Keratinocyte (primary cell): Measurements from ENCODE around the gene GSAP. TPM values are rescaled to one million over a fixed set of nuclear protein-coding genes. Genes with fewer than 3 reads are reported as not detected.

Experiments used
- DNase-seq: peaks from one replicate; pipeline ENCODE4 v3.0.0-alpha.2; 2011; ENCODE audit warnings: low read depth, missing footprints, low spot score
- FAIRE-seq: peaks from 2 replicates; lab custom pipeline; 2011; peaks lifted over from hg19 to GRCh38; lab: Jason Lieb, UNC
- H2AFZ ChIP-seq: 2 replicates; pipeline ENCODE4 v1.6.0; 2012; ENCODE audit warnings: low read length, control low read depth, inconsistent platforms; ENCODE audit not compliant: control insufficient read depth
- H3K27ac ChIP-seq: 2 replicates; pipeline ENCODE4 v1.5.1; 2011; ENCODE audit warnings: low read length; ENCODE audit not compliant: control insufficient read depth, insufficient read depth
- H3K27me3 ChIP-seq: 3 replicates; pipeline ENCODE4 v1.6.0; 2011; ENCODE audit warnings: low read length; ENCODE audit not compliant: control insufficient read depth, insufficient read depth; ENCODE audit errors: extremely low read depth
- H3K36me3 ChIP-seq, 2 experiments: 2 replicates in 1 of 2; 3 replicates in 1 of 2; pipeline ENCODE4 v1.5.1; 2011; ENCODE audit warnings: low read length in 2 of 2, mild to moderate bottlenecking in 1 of 2; ENCODE audit not compliant: control insufficient read depth in 2 of 2, insufficient read depth in 2 of 2; ENCODE audit errors: extremely low read depth in 1 of 2
- H3K4me1 ChIP-seq: 3 replicates; pipeline ENCODE4 v1.5.1; 2011; ENCODE audit warnings: low read length; ENCODE audit not compliant: control insufficient read depth, insufficient read depth; ENCODE audit errors: extremely low read depth
- H3K4me2 ChIP-seq: 3 replicates; pipeline ENCODE4 v1.6.0; 2011; ENCODE audit warnings: low read depth, low read length; ENCODE audit not compliant: control insufficient read depth, insufficient read depth; ENCODE audit errors: extremely low read depth
- H3K4me3 ChIP-seq, 3 experiments: fragments of 200-600 bp in 1 of 3; sonication (generic) in 1 of 3; 2 replicates in 2 of 3; 3 replicates in 1 of 3; pipeline ENCODE4 v1.5.1; 2011 to 2016; ENCODE audit warnings: low read length in 3 of 3, mild to moderate bottlenecking in 3 of 3, control low read depth in 2 of 3, inconsistent platforms in 1 of 3, low read depth in 1 of 3, mixed read lengths in 1 of 3, mixed run types in 1 of 3, moderate library complexity in 1 of 3; ENCODE audit not compliant: control insufficient read depth in 2 of 3, insufficient read depth in 2 of 3; ENCODE audit errors: extremely low read depth in 1 of 3
- H3K79me2 ChIP-seq: 2 replicates; pipeline ENCODE4 v1.6.0; 2012; ENCODE audit warnings: low read length; ENCODE audit not compliant: control insufficient read depth, insufficient read depth
- H3K9ac ChIP-seq: 3 replicates; pipeline ENCODE4 v1.6.0; 2011; ENCODE audit warnings: low read length; ENCODE audit not compliant: control insufficient read depth, insufficient read depth; ENCODE audit errors: extremely low read depth
- H3K9me1 ChIP-seq: 3 replicates; pipeline ENCODE4 v1.6.0; 2011; ENCODE audit warnings: low read length; ENCODE audit not compliant: control insufficient read depth, insufficient read depth; ENCODE audit errors: extremely low read depth
- H3K9me3 ChIP-seq: 2 replicates; pipeline ENCODE4 v1.5.1; 2012; ENCODE audit warnings: low read depth, low read length; ENCODE audit not compliant: control insufficient read depth
- H4K20me1 ChIP-seq: 3 replicates; pipeline ENCODE4 v1.6.0; 2011; ENCODE audit warnings: low read length; ENCODE audit not compliant: control insufficient read depth, insufficient read depth; ENCODE audit errors: extremely low read depth
- EZH2 ChIP-seq: IDR thresholded peaks from one replicate; pipeline ENCODE4 v1.6.1; 2012; ENCODE audit warnings: inconsistent platforms, mild to moderate bottlenecking, low read length, moderate library complexity
- dilution Hi-C: fragments of 300-500 bp; cut with MboI; formaldehyde crosslinking; loops from one replicate; pipeline ENCODE4 v1.7.0; 2020; ENCODE audit warnings: low sequenced_read_pairs; ENCODE audit not compliant: extremely low pct_ligation_motif_present
- polyA plus RNA-seq, 5 experiments: library from polyadenylated mRNA; depleted of rRNA in 3 of 5; stranded (reverse) in 3 of 5; stranded (forward) in 1 of 5; unstranded in 1 of 5; fragments of >200 nt; gene quantifications; 1 replicate in 1 of 5; 2 replicates in 3 of 5; 3 replicates in 1 of 5; pipeline versions ENCODE4 v1.2.1 to v1.2.3, GENCODE V29; 2011 to 2012; ENCODE audit warnings: missing spikeins in 2 of 5, low read depth in 1 of 5, low replicate concordance in 1 of 5
- TF ChIP-seq, protein P1 (sequence below), 3 experiments: IDR thresholded peaks in 1 of 3; conservative IDR thresholded peaks in 1 of 3; optimal IDR thresholded peaks in 1 of 3; 2 replicates in 2 of 3; 3 replicates in 1 of 3; pipeline versions ENCODE3 to v1.5.1; 2011; ENCODE audit warnings: low read length in 3 of 3, mild to moderate bottlenecking in 3 of 3, moderate library complexity in 2 of 3, control low read depth in 1 of 3, inconsistent platforms in 1 of 3; ENCODE audit not compliant: insufficient read depth in 2 of 3; ENCODE audit errors: extremely low read depth in 1 of 3

The GSAP gene
- polyA plus RNA-seq, 1 donor (not counting 4 experiments of a cell fraction or from before 2014, with no cell fraction given) = 5.4 TPM

DNA sequence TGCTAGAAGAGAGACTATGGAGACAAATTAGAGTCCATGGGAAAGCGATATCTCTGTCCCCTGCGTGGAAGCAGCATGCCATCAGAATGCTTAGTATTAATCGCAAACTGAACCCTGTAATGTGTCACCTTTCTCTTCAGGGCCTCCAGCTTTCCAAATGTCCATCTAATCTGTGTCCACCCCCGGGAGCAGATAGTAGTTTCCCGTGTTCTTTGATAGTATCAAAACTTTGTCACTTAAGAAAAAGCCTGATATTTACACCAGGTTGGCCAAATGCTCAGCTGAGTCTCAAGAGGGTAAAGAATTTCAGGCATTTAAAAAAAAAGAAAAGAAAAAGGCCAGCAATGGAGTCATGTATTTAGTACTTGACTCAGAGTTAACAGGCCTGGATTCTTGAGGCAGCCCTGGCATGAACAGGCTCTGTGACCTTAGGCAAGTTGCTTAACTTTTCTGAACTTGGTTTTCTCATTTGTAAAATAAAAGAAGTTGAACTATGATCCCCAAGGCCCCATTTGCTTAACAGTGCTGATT lies 10.4 kb upstream of the GSAP start:
- no peaks in the 10 kb centered on the region for H3K9me1 ChIP-seq
- peak overlapping the region; percentile 80 for H3K4me2 ChIP-seq
- H3K9ac ChIP-seq = no peak overlapping the region
- no peaks in the 10 kb centered on the region for H4K20me1 ChIP-seq
- dilution Hi-C loops = no loop called here
- H3K36me3 ChIP-seq = no peaks in the 10 kb centered on the region
- no peaks in the 10 kb centered on the region for H3K9me3 ChIP-seq
- H3K27me3 ChIP-seq = no peaks in the 10 kb centered on the region
- peaks cover 30% of the 10 kb centered on the region for H3K4me1 ChIP-seq
- no peak for TF ChIP-seq EZH2
- TF ChIP-seq, protein P1, sequence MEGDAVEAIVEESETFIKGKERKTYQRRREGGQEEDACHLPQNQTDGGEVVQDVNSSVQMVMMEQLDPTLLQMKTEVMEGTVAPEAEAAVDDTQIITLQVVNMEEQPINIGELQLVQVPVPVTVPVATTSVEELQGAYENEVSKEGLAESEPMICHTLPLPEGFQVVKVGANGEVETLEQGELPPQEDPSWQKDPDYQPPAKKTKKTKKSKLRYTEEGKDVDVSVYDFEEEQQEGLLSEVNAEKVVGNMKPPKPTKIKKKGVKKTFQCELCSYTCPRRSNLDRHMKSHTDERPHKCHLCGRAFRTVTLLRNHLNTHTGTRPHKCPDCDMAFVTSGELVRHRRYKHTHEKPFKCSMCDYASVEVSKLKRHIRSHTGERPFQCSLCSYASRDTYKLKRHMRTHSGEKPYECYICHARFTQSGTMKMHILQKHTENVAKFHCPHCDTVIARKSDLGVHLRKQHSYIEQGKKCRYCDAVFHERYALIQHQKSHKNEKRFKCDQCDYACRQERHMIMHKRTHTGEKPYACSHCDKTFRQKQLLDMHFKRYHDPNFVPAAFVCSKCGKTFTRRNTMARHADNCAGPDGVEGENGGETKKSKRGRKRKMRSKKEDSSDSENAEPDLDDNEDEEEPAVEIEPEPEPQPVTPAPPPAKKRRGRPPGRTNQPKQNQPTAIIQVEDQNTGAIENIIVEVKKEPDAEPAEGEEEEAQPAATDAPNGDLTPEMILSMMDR (optimal IDR thresholded peaks at IDR 0.05 in 1 of 3, IDR thresholded peaks at IDR 0.05 in 1 of 3, conservative IDR thresholded peaks at IDR 0.05 in 1 of 3; ENCODE audit: extremely low read depth in 1 of 3, insufficient read depth in 2 of 3, low read length in 3 of 3) = no peak
- DNase-seq (no peak), FAIRE-seq (no peak)
- no peak overlapping the region for H3K27ac ChIP-seq
- no peak overlapping the region for H3K4me3 ChIP-seq
- H2AFZ ChIP-seq = peak overlapping the region; percentile 4
- no peaks in the 10 kb centered on the region for H3K79me2 ChIP-seq

DNA sequence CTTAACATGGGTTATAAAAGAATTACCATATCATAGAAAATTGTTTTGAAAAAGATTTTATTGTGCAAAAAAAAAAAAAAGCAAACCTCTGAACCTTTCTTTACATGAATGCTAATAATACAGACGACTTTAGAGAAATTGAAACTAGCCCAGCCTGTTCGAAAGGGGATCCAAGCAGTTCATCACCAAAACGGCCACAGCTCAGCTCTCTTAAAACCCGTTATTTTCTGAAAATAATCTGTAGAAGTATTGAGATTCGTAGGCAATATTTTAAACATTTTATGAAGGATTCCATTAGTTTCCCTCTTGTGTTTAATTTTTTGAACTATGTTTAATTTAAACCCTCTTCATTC lies 9.9 kb upstream of the GSAP start:
- H3K4me1 ChIP-seq = peaks cover 30% of the 10 kb centered on the region
- dilution Hi-C loops = no loop called here
- H3K4me3 ChIP-seq = peak overlapping the region in 2 of 3 experiments; percentile 3 to 26
- H4K20me1 ChIP-seq = no peaks in the 10 kb centered on the region
- H3K9me3 ChIP-seq = no peaks in the 10 kb centered on the region
- H3K27ac ChIP-seq = peak overlapping the region; percentile 24
- H3K9ac ChIP-seq = peak overlapping the region; percentile 19
- DNase-seq (no peak), FAIRE-seq (no peak)
- TF ChIP-seq, protein P1 (optimal IDR thresholded peaks at IDR 0.05 in 1 of 3, IDR thresholded peaks at IDR 0.05 in 1 of 3, conservative IDR thresholded peaks at IDR 0.05 in 1 of 3; ENCODE audit: extremely low read depth in 1 of 3, insufficient read depth in 2 of 3, low read length in 3 of 3) = no peak
- no peak for TF ChIP-seq EZH2
- H3K27me3 ChIP-seq = no peaks in the 10 kb centered on the region
- H3K79me2 ChIP-seq = no peaks in the 10 kb centered on the region
- H3K4me2 ChIP-seq = peak overlapping the region; percentile 80
- H3K36me3 ChIP-seq = no peaks in the 10 kb centered on the region
- peak overlapping the region; percentile 4 for H2AFZ ChIP-seq
- no peaks in the 10 kb centered on the region for H3K9me1 ChIP-seq
